Liver (tissue), 9 donors: ENCODE data around the gene AHNAK2. TPM values are rescaled to one million over a fixed set of nuclear protein-coding genes. Genes with fewer than 3 reads are reported as not detected.

Source experiments
- DNase-seq: peaks from one replicate; pipeline ENCODE4 v3.0.0-alpha.2; 2017; ENCODE audit warnings: low spot score
- H3K27ac ChIP-seq, 2 donors: one replicate each; pipeline ENCODE4 v1.7.0; 2013; ENCODE audit warnings: inconsistent platforms in 2 of 2, low read length in 2 of 2, control low read depth in 1 of 2, low read depth in 1 of 2, mild to moderate bottlenecking in 1 of 2
- H3K27me3 ChIP-seq, 4 donors: one replicate each; pipeline versions ENCODE4 v1.6.1 to v1.7.0; 2013; ENCODE audit warnings: low read length in 3 of 4, inconsistent platforms in 1 of 4, mild to moderate bottlenecking in 1 of 4, moderate library complexity in 1 of 4; ENCODE audit not compliant: control insufficient read depth in 4 of 4, insufficient read depth in 4 of 4
- H3K36me3 ChIP-seq, 4 donors: one replicate each; pipeline versions ENCODE4 v1.6.1 to v1.7.0; 2013; ENCODE audit warnings: low read length in 3 of 4, mild to moderate bottlenecking in 3 of 4, low read depth in 1 of 4, moderate library complexity in 1 of 4; ENCODE audit not compliant: control insufficient read depth in 4 of 4, insufficient read depth in 3 of 4
- H3K4me1 ChIP-seq, 4 donors: one replicate each; pipeline versions ENCODE4 v1.6.1 to v1.7.0; 2013; ENCODE audit warnings: low read length in 3 of 4, mild to moderate bottlenecking in 3 of 4, moderate library complexity in 1 of 4; ENCODE audit not compliant: control insufficient read depth in 4 of 4, insufficient read depth in 4 of 4
- H3K4me3 ChIP-seq, 3 donors: one replicate each; pipeline versions ENCODE4 v1.6.1 to v1.7.0; 2013; ENCODE audit warnings: low read length in 3 of 3, control low read depth in 1 of 3, low read depth in 1 of 3, mild to moderate bottlenecking in 1 of 3
- H3K9ac ChIP-seq, 2 donors: one replicate each; pipeline ENCODE4 v1.7.0; 2013; ENCODE audit warnings: low read length in 2 of 2, mild to moderate bottlenecking in 2 of 2, moderate library complexity in 2 of 2, control low read depth in 1 of 2, low read depth in 1 of 2
- H3K9me3 ChIP-seq, 4 donors: one replicate each; pipeline versions ENCODE4 v1.6.1 to v1.7.0; 2013; ENCODE audit warnings: low read length in 3 of 4; ENCODE audit not compliant: control insufficient read depth in 4 of 4
- ATF3 ChIP-seq: IDR thresholded peaks from 2 replicates; pipeline ENCODE4 v1.6.1; 2016; ENCODE audit warnings: antibody characterized with exemption
- CTCF ChIP-seq: fragments of 150-350 bp; IDR thresholded peaks from 2 replicates; pipeline ENCODE4 v1.5.1; 2017; ENCODE audit warnings: improper control_type of control experiment, low read depth, low read length; ENCODE audit not compliant: missing input control
- EGR1 ChIP-seq, 2 donors: IDR thresholded peaks; 2 replicates each; pipeline ENCODE4 v1.6.1; 2016 to 2018; ENCODE audit warnings: antibody characterized with exemption in 2 of 2, low read depth in 2 of 2
- FOXA1 ChIP-seq: IDR thresholded peaks from 2 replicates; pipeline ENCODE4 v1.6.1; 2016; ENCODE audit warnings: antibody characterized with exemption
- FOXA2 ChIP-seq: IDR thresholded peaks from 2 replicates; pipeline ENCODE4 v1.6.1; 2016; ENCODE audit warnings: antibody characterized with exemption
- GABPA ChIP-seq, 2 donors: IDR thresholded peaks in 1 of 2; conservative IDR thresholded peaks in 1 of 2; 2 replicates each; pipeline ENCODE4 v1.6.1; 2016; ENCODE audit warnings: antibody characterized with exemption in 2 of 2, mild to moderate bottlenecking in 1 of 2, moderate library complexity in 1 of 2
- HNF4A ChIP-seq, 2 donors: conservative IDR thresholded peaks; 2 replicates each; pipeline ENCODE4 v1.6.1; 2016; ENCODE audit warnings: antibody characterized with exemption in 2 of 2, mild to moderate bottlenecking in 2 of 2
- HNF4G ChIP-seq: IDR thresholded peaks from 2 replicates; pipeline ENCODE4 v1.6.1; 2016; ENCODE audit warnings: antibody characterized with exemption
- JUND ChIP-seq, 2 donors: IDR thresholded peaks; 2 replicates each; pipeline ENCODE4 v1.6.1; 2016; ENCODE audit warnings: antibody characterized with exemption in 2 of 2
- MAX ChIP-seq: IDR thresholded peaks from 2 replicates; pipeline ENCODE4 v1.6.1; 2016; ENCODE audit warnings: antibody characterized with exemption
- NR2F2 ChIP-seq: IDR thresholded peaks from 2 replicates; pipeline ENCODE4 v1.6.1; 2016; ENCODE audit warnings: antibody characterized with exemption
- RAD21 ChIP-seq, 2 donors: IDR thresholded peaks; 2 replicates each; pipeline ENCODE4 v1.6.1; 2016; ENCODE audit warnings: antibody characterized with exemption in 2 of 2, mild to moderate bottlenecking in 2 of 2
- REST ChIP-seq: IDR thresholded peaks from 2 replicates; pipeline ENCODE4 v1.6.1; 2016; ENCODE audit warnings: antibody characterized with exemption, mild to moderate bottlenecking
- RXRA ChIP-seq, 2 donors: IDR thresholded peaks; 2 replicates each; pipeline ENCODE4 v1.6.1; 2017 to 2018; ENCODE audit warnings: antibody characterized with exemption in 2 of 2, mild to moderate bottlenecking in 1 of 2
- SP1 ChIP-seq: IDR thresholded peaks from 2 replicates; pipeline ENCODE4 v1.6.1; 2018; ENCODE audit warnings: antibody characterized with exemption, mild to moderate bottlenecking
- TAF1 ChIP-seq: conservative IDR thresholded peaks from 2 replicates; pipeline ENCODE4 v1.6.1; 2016; ENCODE audit warnings: antibody characterized with exemption, mild to moderate bottlenecking
- YY1 ChIP-seq: IDR thresholded peaks from 2 replicates; pipeline ENCODE4 v1.6.1; 2016; ENCODE audit warnings: antibody characterized with exemption, mild to moderate bottlenecking
- ZBTB33 ChIP-seq: IDR thresholded peaks from 2 replicates; pipeline ENCODE4 v1.6.1; 2016; ENCODE audit warnings: antibody characterized with exemption
- WGBS: extraction: QIAGEN DNeasy Blood & Tissue Kit; methylation state at CpG from one replicate; pipeline ENCODE4 v1.1.7; 2013; 5-methylcytosine and 5-hydroxymethylcytosine counted together
- polyA plus RNA-seq, 2 donors: library from polyadenylated mRNA; stranded (reverse) in 1 of 2; unstranded in 1 of 2; fragments of 200-250 nt in 1 of 2; fragments of >200 nt in 1 of 2; fragmentation: Nextera tagmentation in 1 of 2; extraction: Ambion mirVana in 1 of 2; gene quantifications; one replicate each; pipeline versions ENCODE4 v1.2.1 to v1.2.3, GENCODE V29; 2013 to 2015
- total RNA-seq, 2 donors: library from RNA; depleted of rRNA; stranded (reverse); fragments of >200 nt; gene quantifications; one replicate each; pipeline ENCODE4 v1.2.3, GENCODE V29; 2014
- donor health status: healthy.
- donor health status: healthy.
- donor health status: healthy.
- donor health status: healthy.
- donor health status: healthy.

The AHNAK2 gene
- total and polyA plus RNA-seq, 4 donors: 0.05 to 2.6 (median 1.2) TPM

GRCh38 chr14:104975481-104976197 lies 2.5 kb downstream of the AHNAK2 start:
- Histone ChIP-seq H3K27ac (no peak overlapping the region), H3K9me3 (no peaks in the 10 kb centered on the region), H3K4me1 (peaks cover 6 to 31% (median 21%) of the 10 kb centered on the region in 4 donors), H3K27me3 (no peaks in the 10 kb centered on the region), H3K9ac (no peak overlapping the region), H3K4me3 (no peak overlapping the region), H3K36me3 (no peaks in the 10 kb centered on the region)
- no peak for DNase-seq
- 48% methylated on average over 21 of the region's 21 CpGs for whole genome bisulfite sequencing
- no peak for TF ChIP-seq CTCF
- no peak for TF ChIP-seq TAF1
- TF ChIP-seq FOXA1: no peak
- no peak for TF ChIP-seq GABPA (IDR thresholded peaks at IDR 0.05 in 1 of 2, conservative IDR thresholded peaks at IDR 0.05 in 1 of 2)
- no peak for TF ChIP-seq JUND (IDR thresholded peaks at IDR 0.05)
- no peak for TF ChIP-seq NR2F2
- no peak for TF ChIP-seq SP1

- peaks cover 6 to 26% (median 17%) of the 10 kb centered on the region in 4 donors for H3K4me1 ChIP-seq
Measured at GRCh38 chr14:104974665-104975390, 3.3 kb downstream of the AHNAK2 start.

More at GRCh38 chr14:104974665-104975390, 3.3 kb downstream of the AHNAK2 start:
- WGBS: 95% methylated on average over 14 of the region's 14 CpGs
- Histone ChIP-seq H3K4me3 (no peak overlapping the region), H3K27me3 (no peaks in the 10 kb centered on the region), H3K27ac (no peak overlapping the region), H3K9me3 (no peaks in the 10 kb centered on the region), H3K9ac (no peak overlapping the region), H3K36me3 (no peaks in the 10 kb centered on the region)
- DNase-seq: no peak
- TF ChIP-seq FOXA2 (no peak), RAD21 (IDR thresholded peaks at IDR 0.05) (no peak), CTCF (no peak), REST (no peak), HNF4A (conservative IDR thresholded peaks at IDR 0.05) (no peak), SP1 (no peak), RXRA (IDR thresholded peaks at IDR 0.05) (no peak), MAX (no peak), ATF3 (no peak), ZBTB33 (no peak), NR2F2 (no peak), EGR1 (IDR thresholded peaks at IDR 0.05; ENCODE audit: low read depth in 2 of 2) (no peak), JUND (IDR thresholded peaks at IDR 0.05) (no peak), YY1 (no peak), TAF1 (no peak), FOXA1 (no peak), GABPA (IDR thresholded peaks at IDR 0.05 in 1 of 2, conservative IDR thresholded peaks at IDR 0.05 in 1 of 2) (no peak), HNF4G (no peak)
